Kidney (tissue), 14 donors: Measurements from ENCODE around the gene KIAA1755. TPM values are rescaled to one million over a fixed set of nuclear protein-coding genes. Genes with fewer than 3 reads are reported as not detected.
A peak's percentile ranks its signal among the peaks of the same experiment; 100 is the strongest.

Source experiments
- DNase-seq, 5 donors: peaks; one replicate each; pipeline ENCODE4 v3.0.0-alpha.2; 2013 to 2020
- FAIRE-seq: peaks from 2 replicates; lab custom pipeline; 2012; peaks lifted over from hg19 to GRCh38; lab: Jason Lieb, UNC
- H3K27ac ChIP-seq, 2 donors: one replicate each; pipeline ENCODE4 v1.7.0; 2013; ENCODE audit warnings: low read depth in 2 of 2, low read length in 2 of 2, inconsistent platforms in 1 of 2
- H3K27me3 ChIP-seq: one replicate; pipeline ENCODE4 v1.7.1; 2013; ENCODE audit warnings: low read length, inconsistent platforms; ENCODE audit not compliant: control insufficient read depth, insufficient read depth
- H3K36me3 ChIP-seq, 3 donors: one replicate each; pipeline versions ENCODE4 v1.7.0 to v1.7.1; 2013; ENCODE audit warnings: low read length in 3 of 3, control low read depth in 1 of 3, inconsistent platforms in 1 of 3; ENCODE audit not compliant: insufficient read depth in 3 of 3, control insufficient read depth in 2 of 3
- H3K4me1 ChIP-seq, 3 donors: one replicate each; pipeline versions ENCODE4 v1.7.0 to v1.7.1; 2013; ENCODE audit warnings: low read length in 3 of 3, inconsistent platforms in 1 of 3, low read depth in 1 of 3; ENCODE audit not compliant: control insufficient read depth in 2 of 3, insufficient read depth in 2 of 3
- H3K4me3 ChIP-seq, 3 donors: one replicate each; pipeline versions ENCODE4 v1.7.0 to v1.8.1; 2013; ENCODE audit warnings: low read length in 3 of 3, control low read depth in 1 of 3, inconsistent platforms in 1 of 3
- H3K9ac ChIP-seq, 3 donors: one replicate each; pipeline versions ENCODE4 v1.7.0 to v1.7.1; 2013; ENCODE audit warnings: low read length in 3 of 3, control low read depth in 1 of 3, inconsistent platforms in 1 of 3
- H3K9me3 ChIP-seq, 3 donors: one replicate each; pipeline versions ENCODE4 v1.7.0 to v1.7.1; 2013; ENCODE audit warnings: low read length in 3 of 3, control low read depth in 1 of 3, inconsistent platforms in 1 of 3; ENCODE audit not compliant: control insufficient read depth in 2 of 3, insufficient read depth in 1 of 3
- intact Hi-C: fragments of 100-400 bp; cut with DNase I; formaldehyde crosslinking; loops from one replicate; pipeline ENCODE4 v1.11.1; 2022
- polyA plus RNA-seq: library from polyadenylated mRNA; stranded (reverse); fragments of 350-450 nt; fragmentation: Illumina TruSeq; extraction: RNeasy Lipid Tissue Mini Kit (QIAGEN cat#74804); gene quantifications from one replicate; pipeline ENCODE4 v1.2.3, GENCODE V29; 2014; ENCODE audit warnings: low read depth, low replicate concordance; ENCODE audit not compliant: insufficient read depth
- total RNA-seq: library from RNA; stranded (reverse); fragmentation: NEBNext Ultra II Directional; extraction: Animal tissue kit (Norgen Biotek cat#: 25700); gene quantifications from one replicate; pipeline ENCODE4 v1.2.1, GENCODE V29; 2021
- TF ChIP-seq, protein P1 (sequence below): IDR thresholded peaks from 3 replicates; pipeline ENCODE4 v1.5.1; 2012; ENCODE audit warnings: mild to moderate bottlenecking, moderate library complexity, borderline replicate concordance; ENCODE audit not compliant: insufficient read depth; ENCODE audit errors: extremely low read depth
- donor health status: control.
- donor health status: control.
- donor health status: control.
- donor health status: control.
- donor health status: control.
- donor health status: DM: yes; HTN: yes; CAD: no.
- donor health status: Normal renal cell carcinoma (clear cell type).

KIAA1755 gene
- total and polyA plus RNA-seq, 2 donors from 2014 or later, result 1.5 to 5.1 TPM

DNA sequence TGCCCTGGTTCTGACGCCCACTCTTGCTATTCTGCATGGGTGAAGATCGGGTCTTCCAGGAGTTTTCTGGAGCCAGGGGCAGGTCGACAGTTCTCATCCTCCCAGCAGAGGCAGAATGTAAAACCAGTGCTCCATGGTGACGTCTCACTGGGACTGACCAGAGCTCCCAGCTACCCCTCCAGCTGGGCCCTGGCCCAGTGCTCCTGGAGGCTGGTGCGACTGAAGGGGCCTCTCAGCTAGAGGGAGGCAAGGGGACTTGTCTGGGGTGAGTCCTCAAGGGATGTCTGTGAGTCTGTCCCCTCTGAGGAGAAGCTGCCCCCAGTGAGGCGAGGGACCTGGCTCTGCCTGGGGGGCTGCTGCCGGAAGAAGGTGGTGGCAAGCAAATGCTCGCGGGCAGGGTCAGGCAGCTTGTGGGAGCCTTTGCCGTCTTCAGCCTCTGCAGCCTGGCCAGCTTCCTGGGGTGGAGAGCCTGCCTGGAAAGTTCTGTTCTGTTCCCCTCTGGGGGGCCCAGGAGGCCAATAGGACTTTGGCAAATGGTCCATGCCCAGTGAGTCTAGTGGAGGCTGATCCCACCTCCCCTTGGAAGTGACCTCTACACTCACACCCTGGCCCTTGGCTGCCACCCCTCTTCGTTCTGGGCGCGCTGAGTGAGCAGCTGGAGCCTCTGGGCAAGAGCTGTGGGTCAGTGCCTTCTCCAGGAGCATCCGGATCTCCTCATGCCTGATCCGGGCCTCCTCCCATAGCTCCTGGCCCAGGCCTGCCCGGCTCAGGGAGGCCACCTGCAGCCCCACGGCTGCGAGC, 47.5 kb downstream of the KIAA1755 start:
- no peak for FAIRE-seq
- Histone ChIP-seq H3K4me1 (no peaks in the 10 kb centered on the region), H3K9ac (no peak overlapping the region), H3K27me3 (no peaks in the 10 kb centered on the region), H3K4me3 (no peak overlapping the region), H3K36me3 (no peaks in the 10 kb centered on the region), H3K27ac (no peak overlapping the region), H3K9me3 (no peaks in the 10 kb centered on the region)
- no peak for DNase-seq
- intact Hi-C loops, result no loop called here
- TF ChIP-seq, protein P1, sequence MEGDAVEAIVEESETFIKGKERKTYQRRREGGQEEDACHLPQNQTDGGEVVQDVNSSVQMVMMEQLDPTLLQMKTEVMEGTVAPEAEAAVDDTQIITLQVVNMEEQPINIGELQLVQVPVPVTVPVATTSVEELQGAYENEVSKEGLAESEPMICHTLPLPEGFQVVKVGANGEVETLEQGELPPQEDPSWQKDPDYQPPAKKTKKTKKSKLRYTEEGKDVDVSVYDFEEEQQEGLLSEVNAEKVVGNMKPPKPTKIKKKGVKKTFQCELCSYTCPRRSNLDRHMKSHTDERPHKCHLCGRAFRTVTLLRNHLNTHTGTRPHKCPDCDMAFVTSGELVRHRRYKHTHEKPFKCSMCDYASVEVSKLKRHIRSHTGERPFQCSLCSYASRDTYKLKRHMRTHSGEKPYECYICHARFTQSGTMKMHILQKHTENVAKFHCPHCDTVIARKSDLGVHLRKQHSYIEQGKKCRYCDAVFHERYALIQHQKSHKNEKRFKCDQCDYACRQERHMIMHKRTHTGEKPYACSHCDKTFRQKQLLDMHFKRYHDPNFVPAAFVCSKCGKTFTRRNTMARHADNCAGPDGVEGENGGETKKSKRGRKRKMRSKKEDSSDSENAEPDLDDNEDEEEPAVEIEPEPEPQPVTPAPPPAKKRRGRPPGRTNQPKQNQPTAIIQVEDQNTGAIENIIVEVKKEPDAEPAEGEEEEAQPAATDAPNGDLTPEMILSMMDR, result no peak

- TF ChIP-seq, protein P1, result no peak
- no peaks in the 10 kb centered on the region for H3K27me3 ChIP-seq
- no peaks in the 10 kb centered on the region for H3K36me3 ChIP-seq
- no peak overlapping the region for H3K27ac ChIP-seq
- H3K4me3 ChIP-seq, result no peak overlapping the region
- H3K4me1 ChIP-seq, result no peaks in the 10 kb centered on the region
- DNase-seq, result peak in 1 of 5 donors; percentile 17
- H3K9ac ChIP-seq, result no peak overlapping the region
- FAIRE-seq, result no peak
- no peaks in the 10 kb centered on the region for H3K9me3 ChIP-seq
- intact Hi-C loops, result no loop called here
These were observed 49.1 kb downstream of the KIAA1755 start for GRCh38 chr20:38211200-38212097.

- Histone ChIP-seq H3K27ac (no peak overlapping the region), H3K27me3 (no peaks in the 10 kb centered on the region), H3K4me3 (no peak overlapping the region), H3K36me3 (no peaks in the 10 kb centered on the region), H3K9ac (no peak overlapping the region), H3K4me1 (no peaks in the 10 kb centered on the region), H3K9me3 (no peaks in the 10 kb centered on the region)
- no peak for FAIRE-seq
- intact Hi-C loops, result no loop called here
- DNase-seq, result peak in 1 of 5 donors; percentile 18
- TF ChIP-seq, protein P1, result no peak
These were observed 49.8 kb downstream of the KIAA1755 start for GRCh38 chr20:38210741-38211140.
